ENCODE results near the gene NTNG2.

The NTNG2 gene

DNA sequence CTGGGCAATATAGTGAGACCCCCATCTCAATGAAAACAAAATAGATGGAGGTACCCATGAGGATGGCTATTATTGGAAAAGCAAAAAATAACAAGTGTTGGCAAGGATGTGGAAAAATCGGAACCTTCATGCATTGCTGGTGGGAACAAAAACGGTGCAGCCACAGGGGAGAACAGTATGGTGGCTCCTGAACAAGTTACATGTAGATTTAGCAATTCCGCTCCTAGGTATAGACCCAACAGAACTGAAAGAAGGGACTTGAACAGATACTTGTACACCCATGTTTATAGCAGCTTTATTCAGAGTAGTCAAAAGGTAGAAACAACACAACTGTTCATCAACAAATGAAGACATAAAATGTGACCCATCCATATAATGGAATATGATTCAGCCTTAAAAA is 43.0 kb downstream of the NTNG2 start:
- no peak for DNase-seq (ENCODE audit: low read depth)

GRCh38 chr9:132207215-132207614 is 45.4 kb downstream of the NTNG2 start:
- no peak for DNase-seq (ENCODE audit: low read depth)

DNA sequence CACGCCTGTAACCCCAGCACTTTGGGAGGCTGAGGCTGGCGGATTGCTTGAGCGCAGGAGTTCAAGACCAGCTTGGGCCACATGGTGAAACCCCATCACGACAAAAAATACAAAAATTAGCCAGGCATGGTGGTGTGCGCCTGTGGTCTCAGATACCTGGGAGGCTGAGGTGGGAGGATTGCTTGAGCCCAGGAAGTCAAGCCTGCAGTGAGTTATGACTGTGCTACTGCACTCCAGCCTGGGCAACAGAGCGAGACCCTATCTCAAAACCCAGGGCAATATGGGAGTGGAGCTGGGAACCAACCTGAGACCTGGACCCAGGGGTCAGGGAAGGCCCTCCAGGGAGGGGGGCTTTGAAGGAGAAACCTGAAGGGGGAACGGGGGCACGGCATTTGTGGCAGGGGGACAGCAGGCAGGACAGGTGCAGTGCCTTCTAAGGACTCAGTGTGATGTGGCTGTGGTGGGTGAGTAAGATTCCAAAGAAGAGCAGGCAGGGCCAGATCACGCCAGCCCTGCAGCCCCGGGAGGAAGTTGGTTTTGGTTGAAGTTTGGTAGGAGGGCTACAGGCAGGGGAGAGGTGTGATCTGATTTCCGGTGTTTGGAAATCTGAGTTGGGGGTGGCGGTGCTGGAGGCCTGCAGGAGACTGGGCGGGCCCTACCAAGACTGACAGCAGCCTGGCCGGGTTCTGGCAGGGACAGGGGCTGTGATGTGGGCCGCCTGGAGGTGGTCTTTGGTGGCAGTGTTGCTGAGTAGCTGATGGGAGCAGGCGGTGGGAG is 46.2 kb downstream of the NTNG2 start:
- no peak for DNase-seq (ENCODE audit: low read depth)

DNA sequence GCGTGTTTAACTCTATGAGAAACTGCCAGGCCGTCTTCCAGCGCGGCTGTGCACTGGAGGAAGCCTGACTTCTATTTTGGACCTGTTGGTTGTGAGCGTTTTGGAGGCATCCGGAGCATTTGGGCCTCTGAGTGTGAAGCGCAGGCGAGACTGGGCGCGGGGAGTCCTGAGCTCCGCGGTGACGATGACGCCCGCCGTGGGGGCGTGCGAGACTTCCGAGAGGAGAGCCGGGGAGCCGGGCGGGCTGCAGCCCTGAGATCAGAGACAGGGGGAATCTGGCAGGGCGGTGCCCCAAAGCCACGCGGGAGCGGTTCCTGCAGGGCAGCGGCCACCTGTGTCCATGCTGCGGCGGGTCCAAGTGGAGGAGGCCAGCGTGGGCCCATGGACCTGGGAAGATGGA is 47.4 kb downstream of the NTNG2 start:
- no peak for DNase-seq (ENCODE audit: low read depth)

DNA sequence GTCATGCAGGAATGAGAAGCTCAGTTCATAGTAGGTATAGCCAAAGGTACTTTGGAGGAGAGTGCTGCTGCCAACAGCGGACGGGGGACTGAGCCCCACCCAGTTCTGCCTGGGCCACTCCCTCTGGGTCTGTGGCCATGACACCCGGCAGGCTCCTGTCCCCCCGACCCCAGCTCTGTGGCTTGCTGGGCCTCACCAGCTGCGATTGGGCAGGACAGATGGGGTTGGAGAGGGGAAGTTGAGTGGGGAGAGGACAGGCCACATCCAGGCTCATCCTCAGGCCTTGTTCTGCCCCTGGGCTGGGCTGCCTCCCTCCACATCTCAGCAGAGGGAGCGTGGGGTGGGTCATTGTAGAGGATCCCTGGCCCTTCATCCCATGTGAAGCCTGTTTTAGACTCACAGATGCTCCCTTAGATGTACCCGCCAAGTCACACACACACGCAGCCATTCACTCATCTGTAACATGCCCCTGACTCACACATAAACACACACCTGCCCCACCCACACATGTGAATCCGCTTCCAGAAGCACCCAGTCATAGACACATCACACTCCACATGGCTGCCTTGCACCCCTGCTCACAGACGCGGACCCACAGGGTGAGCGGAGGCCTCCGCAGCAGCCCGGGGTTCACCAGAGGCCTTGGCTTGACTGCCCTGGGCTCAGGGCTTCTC is 48.8 kb downstream of the NTNG2 start:
- no peak for DNase-seq (ENCODE audit: low read depth)

- DNase-seq (ENCODE audit: low read depth), result no peak
Observed at GRCh38 chr9:132211570-132211969, 49.7 kb downstream of the NTNG2 start.

GRCh38 chr9:132214027-132214622 is 52.3 kb downstream of the NTNG2 start:
- peak; percentile 83 for DNase-seq (ENCODE audit: low read depth)

DNA sequence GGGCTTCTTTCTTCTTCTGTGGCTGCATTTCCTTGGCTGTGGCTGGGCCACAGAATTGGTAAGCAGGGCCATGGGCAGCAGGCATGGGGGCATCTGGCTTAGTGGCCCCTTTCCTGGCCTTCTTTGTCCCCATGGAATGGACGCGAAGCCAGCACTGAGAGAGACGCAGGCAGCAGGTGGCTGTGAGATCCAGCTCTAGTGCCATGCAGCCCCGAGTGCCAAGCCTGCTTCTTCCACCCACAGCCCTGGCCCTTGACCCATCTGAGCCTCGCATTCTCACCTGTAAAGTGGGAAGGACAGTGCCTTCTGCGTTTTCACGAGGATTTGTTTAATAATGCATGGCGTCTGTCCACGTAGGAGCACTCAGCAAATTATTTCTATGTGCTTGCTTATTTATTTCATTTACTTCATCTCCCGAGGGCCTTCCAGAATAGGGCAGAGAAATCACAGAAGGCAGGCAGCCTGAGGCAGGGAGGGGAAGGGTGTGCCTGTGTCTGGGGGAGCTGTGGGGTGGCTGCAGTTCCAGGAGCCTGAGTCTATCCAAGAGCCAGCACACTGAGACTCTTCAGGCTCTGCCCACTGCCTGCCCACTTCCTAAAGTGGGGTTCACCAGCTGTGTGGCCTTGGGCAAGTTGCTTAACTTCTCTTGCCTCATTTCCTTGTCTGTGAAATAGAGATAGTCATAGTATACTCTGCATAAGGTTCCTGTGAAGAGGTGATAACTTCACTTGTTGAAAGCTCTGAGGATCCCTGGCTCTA is 55.2 kb downstream of the NTNG2 start:
- DNase-seq (ENCODE audit: low read depth), result no peak

GRCh38 chr9:132218208-132218607 is 56.4 kb downstream of the NTNG2 start:
- DNase-seq (ENCODE audit: low read depth), result no peak

DNA sequence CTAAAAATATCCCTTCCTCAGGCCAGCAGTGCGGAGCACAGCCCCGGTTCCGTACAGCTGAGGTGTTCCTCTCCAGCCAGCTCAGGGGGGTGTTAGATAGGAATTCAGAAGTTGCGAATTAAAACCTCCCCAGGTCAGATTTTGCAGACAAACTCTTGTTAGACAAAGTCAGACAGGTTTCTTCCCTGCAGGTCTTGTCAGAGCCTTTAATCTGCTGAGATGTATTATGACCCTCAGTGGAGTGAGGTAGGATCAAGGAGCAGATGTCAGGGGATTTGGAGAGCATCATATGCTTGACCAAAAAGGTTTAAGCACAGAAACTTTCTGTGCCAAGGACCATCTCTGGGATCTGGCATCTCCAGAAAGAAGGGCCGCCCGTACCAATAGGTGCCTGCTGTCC is 60.1 kb downstream of the NTNG2 start:
- no peak for DNase-seq (ENCODE audit: low read depth)

DNA sequence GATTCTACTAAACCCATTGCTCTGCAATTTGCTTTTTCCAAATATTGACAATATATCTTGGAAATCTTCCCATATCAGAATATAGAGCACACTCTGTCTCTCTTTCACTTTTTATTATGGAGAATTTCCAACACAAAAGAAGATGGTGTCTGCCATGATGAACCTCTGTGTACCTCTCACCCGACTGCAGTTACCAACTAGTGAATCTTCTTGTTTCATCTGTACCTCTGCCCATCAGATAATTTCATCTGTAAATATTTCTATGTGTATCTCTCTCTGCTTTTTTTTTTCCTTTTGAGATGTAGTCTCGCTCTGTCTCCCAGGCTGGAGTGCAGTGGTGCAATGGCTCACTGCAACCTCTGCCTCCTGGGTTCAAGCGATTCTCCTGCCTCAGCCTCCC is 62.8 kb downstream of the NTNG2 start:
- no peak for DNase-seq (ENCODE audit: low read depth)

DNA sequence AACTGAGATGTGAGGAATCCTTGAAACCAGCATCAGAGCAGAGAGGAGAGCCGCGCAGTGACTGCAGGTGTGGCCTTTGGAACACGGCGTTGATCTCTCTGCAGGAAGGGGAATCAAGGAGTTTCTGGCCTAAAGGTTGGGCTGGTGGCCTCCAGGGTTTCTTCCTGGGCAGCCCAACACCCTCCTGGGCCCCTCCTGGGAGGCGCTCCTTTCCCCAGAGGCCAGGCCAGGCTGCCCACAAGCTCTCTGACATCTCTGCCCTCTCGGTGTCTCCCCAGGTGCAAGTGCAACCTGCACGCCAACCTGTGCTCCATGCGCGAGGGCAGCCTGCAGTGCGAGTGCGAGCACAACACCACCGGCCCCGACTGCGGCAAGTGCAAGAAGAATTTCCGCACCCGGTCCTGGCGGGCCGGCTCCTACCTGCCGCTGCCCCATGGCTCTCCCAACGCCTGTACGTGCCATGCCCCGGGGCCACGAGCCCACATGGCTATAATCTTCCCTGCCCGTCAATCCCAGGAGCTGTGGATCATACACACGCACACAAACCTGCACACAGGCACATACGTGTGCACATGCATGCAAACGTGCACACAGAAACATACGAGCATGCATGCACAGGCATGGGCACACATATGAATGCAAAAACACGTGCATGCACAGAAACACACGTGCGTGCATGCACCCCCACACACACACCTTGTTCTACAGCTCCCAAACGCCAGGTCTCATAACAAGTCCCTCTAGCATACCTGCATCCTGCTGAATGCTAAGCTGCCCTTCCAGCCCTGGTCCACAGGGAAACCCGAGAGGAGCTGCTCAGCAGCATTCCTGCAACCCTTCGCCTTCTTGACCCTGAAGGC is 64.9 kb downstream of the NTNG2 start:
- DNase-seq (ENCODE audit: low read depth), result no peak

- no peak for DNase-seq (ENCODE audit: low read depth)
Observed at GRCh38 chr9:132228062-132228461, 66.2 kb downstream of the NTNG2 start.

- no peak for DNase-seq (ENCODE audit: low read depth)
Observed at GRCh38 chr9:132230605-132231004, 68.7 kb downstream of the NTNG2 start.

DNA sequence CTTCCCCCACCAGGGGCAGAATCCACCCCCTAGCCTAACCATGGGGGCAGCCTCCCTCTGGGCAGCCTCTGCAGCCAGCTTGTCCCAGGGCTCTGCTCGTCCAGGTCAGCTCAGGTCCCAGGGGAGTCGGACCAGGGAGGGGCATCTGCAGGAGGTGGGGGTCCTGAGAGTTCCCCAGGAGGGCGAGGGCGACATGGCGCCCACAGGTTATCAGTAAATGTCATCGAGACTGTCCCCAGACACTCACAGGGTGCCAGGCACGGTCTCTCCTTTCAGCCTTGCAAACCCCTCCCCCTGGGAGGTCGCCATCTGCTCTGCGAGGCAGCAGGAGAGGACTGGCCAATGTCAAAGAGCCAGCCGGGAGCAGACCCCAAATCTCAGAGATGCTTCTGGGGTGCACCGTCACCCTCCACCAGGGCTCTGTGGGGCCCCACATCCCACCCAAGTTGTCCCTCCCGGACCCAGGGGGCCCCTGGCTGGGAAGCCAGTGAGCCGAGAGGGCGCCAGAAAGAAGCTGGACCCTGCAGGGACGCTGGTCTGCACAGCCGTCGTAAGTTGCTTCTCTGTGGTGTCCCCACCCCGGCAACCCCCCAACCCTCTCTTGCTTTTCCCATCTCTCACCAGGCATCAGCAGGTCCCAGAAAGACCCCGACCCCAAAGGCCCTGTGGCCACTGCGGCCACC is 69.3 kb downstream of the NTNG2 start:
- no peak for DNase-seq (ENCODE audit: low read depth)

DNA sequence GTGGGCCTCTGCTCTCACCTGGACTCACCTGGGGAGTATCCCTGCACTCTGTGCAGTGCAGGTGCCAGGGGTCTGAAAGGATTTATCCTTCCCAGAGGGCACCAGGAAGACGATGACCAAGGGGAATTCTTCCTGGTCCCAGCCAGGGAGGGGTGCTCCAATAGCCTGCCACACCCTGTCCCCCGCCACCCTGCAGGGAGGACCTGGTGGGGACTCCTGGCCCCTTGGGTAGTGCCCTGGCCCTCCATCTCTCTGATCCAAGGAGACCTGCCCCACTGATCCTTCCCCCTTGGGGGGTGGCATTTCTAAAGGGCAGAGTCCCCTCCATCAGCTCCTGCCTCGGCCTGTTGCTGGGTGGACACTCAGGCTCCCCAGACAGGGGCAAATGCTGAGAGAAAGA is 70.7 kb downstream of the NTNG2 start:
- no peak for DNase-seq (ENCODE audit: low read depth)

DNA sequence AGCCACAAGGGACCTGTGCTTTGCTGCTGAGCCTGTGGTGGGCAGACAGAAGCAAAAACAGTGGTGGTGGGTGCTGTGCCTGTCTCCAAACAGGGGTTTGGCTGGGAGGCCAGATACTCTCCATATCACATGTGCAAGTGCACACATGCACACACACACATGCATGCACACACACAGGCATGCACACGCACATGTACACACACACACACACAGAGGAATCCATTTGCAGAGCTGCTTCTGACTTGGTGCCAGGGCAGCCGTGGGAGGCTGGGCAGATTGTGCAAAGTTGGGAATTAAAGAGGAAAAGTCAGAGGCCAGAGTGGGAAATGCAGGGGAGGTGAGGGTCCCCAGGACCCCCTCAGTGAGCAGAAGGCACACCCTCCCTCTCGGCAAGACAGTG is 71.3 kb downstream of the NTNG2 start:
- no peak for DNase-seq (ENCODE audit: low read depth)

DNA sequence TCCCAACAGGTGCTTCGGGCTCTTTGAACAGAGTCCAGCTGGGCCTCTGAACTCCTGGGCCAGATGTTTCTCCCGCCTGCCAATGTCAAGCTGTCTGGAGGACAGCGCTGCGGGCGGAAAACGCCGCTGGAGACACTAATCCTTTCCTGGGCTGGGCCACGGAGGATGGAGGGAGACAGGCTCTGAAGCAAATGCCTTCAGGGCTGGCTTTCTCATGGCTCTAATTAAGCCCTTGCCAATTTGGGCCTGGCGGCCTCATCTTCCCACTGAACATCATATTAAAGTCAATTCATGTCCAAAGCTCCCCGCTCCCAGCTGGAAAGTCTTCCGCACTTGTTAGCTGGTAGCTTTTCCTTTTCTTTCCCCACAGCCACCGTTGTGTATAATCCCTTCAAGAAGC is 72.7 kb downstream of the NTNG2 start:
- DNase-seq (ENCODE audit: low read depth), result no peak

- DNase-seq (ENCODE audit: low read depth), result no peak
Observed at GRCh38 chr9:132235125-132235524, 73.3 kb downstream of the NTNG2 start.

- no peak for DNase-seq (ENCODE audit: low read depth)
Observed at GRCh38 chr9:132235894-132236661, 74.2 kb downstream of the NTNG2 start.
